Measurements from ENCODE around the gene AANAT. TPM values are rescaled to one million over a fixed set of nuclear protein-coding genes. Genes with fewer than 3 reads are reported as not detected.

Gene AANAT
- polyA plus RNA-seq, 2 of the 4 experiments (the other 2 are of a cell fraction) = 0.08 TPM; not detected in 1

GRCh38 chr17:76501018-76501826 is 33.8 kb downstream of the AANAT start, which contains the start of gene RHBDF2:
RHBDF2 (minus strand) TSS chr17:76501423; CDS start chr17:76481524, 19,899 bp downstream.
- CTCF ChIA-PET = interaction anchor here (1.0 to 64.5 kb wide), 17 partner anchors 7 to 131 kb away, joined by 3 to 1994 read pairs (median 5); partner anchors contain the start of genes AANAT and UBE2O
- no peak for FAIRE-seq

GRCh38 chr17:76501827-76502307 is 34.5 kb downstream of the AANAT start:
- TF ChIP-seq BCL3 (IDR thresholded peaks at IDR 0.05) = no peak
- no peak for TF ChIP-seq ZC3H11A (IDR thresholded peaks at IDR 0.05)
- TF ChIP-seq ESRRA (IDR thresholded peaks at IDR 0.05; ENCODE audit: borderline replicate concordance, low read length) = no peak
- no peak for TF ChIP-seq CEBPB (IDR thresholded peaks at IDR 0.05)
- no peak for ATAC-seq
- Histone ChIP-seq H3K9me3 (no peaks in the 10 kb centered on the region), H3K4me1 (peaks cover 45% of the 10 kb centered on the region), H3K4me3 (peak overlapping the region; percentile 81; the same call in 2 of the 3 replicates), H3K27ac (peak overlapping the region; percentile 83 to 96), H3K4me2 (peak overlapping the region; percentile 91)
- 81% methylated on average over 10 of the region's 11 CpGs for WGBS (ENCODE audit: missing lambda C conversion rate)
- ChIA-PET POLR2A (interaction anchor here (0.6 kb wide), 1 partner anchor 128 kb away, joined by 3 read pairs; no protein-coding TSS in a partner anchor), CTCF (interaction anchor here (0.6 to 64.5 kb wide), 14 partner anchors 7 to 198 kb away, joined by 3 to 1994 read pairs (median 4); partner anchors contain the start of genes AANAT and UBE2O)
- FAIRE-seq = no peak
- no peak for DNase-seq (ENCODE audit: low read depth in 1 of 2, low spot score in 1 of 2)

More at GRCh38 chr17:76501018-76501826, 33.8 kb downstream of the AANAT start, which contains the start of gene RHBDF2:
- Histone ChIP-seq H3K4me3 (peak within 1 kb of the TSS; percentile 81), H3K27ac (peak within 1 kb of the TSS; percentile 83 to 96), H3K4me1 (peaks cover 41% of the 10 kb centered on the region), H3K4me2 (peak within 1 kb of the TSS; percentile 91), H3K9me3 (no peaks in the 10 kb centered on the region)
- 3% methylated on average over 60 of the region's 72 CpGs for WGBS (ENCODE audit: missing lambda C conversion rate)
- POLR2A ChIA-PET = interaction anchor here (0.6 kb wide), 1 partner anchor 128 kb away, joined by 3 read pairs; no protein-coding TSS in a partner anchor
- ATAC-seq = peak; percentile 73 to 81
- 0 out of 2 replicates have a peak, but pooled peaks have one; percentile 45 for TF ChIP-seq TP53 (CRISPR knock-in tag; IDR thresholded peaks at IDR 0.05)
- 0 out of 2 replicates have a peak, but pooled peaks have one; percentile 18 for TF ChIP-seq MAZ (IDR thresholded peaks at IDR 0.05; ENCODE audit: borderline replicate concordance, low read depth, low read length)
- TF ChIP-seq, protein P1, sequence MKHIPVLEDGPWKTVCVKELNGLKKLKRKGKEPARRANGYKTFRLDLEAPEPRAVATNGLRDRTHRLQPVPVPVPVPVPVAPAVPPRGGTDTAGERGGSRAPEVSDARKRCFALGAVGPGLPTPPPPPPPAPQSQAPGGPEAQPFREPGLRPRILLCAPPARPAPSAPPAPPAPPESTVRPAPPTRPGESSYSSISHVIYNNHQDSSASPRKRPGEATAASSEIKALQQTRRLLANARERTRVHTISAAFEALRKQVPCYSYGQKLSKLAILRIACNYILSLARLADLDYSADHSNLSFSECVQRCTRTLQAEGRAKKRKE (CRISPR knock-in tag; IDR thresholded peaks at IDR 0.05; ENCODE audit: low read depth) = no peak
- TF ChIP-seq MYC (IDR thresholded peaks at IDR 0.05; ENCODE audit: borderline replicate concordance, low read length) = peak; percentile 22; the same call in 1 of the 2 replicates
- TF ChIP-seq HOXB13 (CRISPR knock-in tag; IDR thresholded peaks at IDR 0.05; ENCODE audit: low read depth) = no peak
- no peak for TF ChIP-seq HEYL (CRISPR knock-in tag; IDR thresholded peaks at IDR 0.05)
- TF ChIP-seq POLR2A (IDR thresholded peaks at IDR 0.05; ENCODE audit: low read length) = peak; percentile 82
- no peak for TF ChIP-seq RAD21 (conservative IDR thresholded peaks at IDR 0.05 in 1 of 2, IDR thresholded peaks at IDR 0.05 in 1 of 2)
- TF ChIP-seq JUN (IDR thresholded peaks at IDR 0.05) = peak; percentile 38 to 91; a peak in 3 of 5 replicates
- TF ChIP-seq HDAC2 (IDR thresholded peaks at IDR 0.05) = no peak
- TF ChIP-seq ZFP36 (IDR thresholded peaks at IDR 0.05; ENCODE audit: borderline replicate concordance, partially characterized antibody) = no peak
- peak; percentile 89 for TF ChIP-seq MAX (IDR thresholded peaks at IDR 0.05)
- TF ChIP-seq BCL3 (IDR thresholded peaks at IDR 0.05) = peak; percentile 91
- TF ChIP-seq PHF8 (IDR thresholded peaks at IDR 0.05; ENCODE audit: borderline replicate concordance, low read depth) = peak; percentile 60; the same call in 1 of the 2 replicates
- DNase-seq (ENCODE audit: low read depth in 1 of 2, low spot score in 1 of 2) = peak; percentile 87 to 97
